Measurements from ENCODE around the gene SLC29A2. TPM values are rescaled to one million over a fixed set of nuclear protein-coding genes. Genes with fewer than 3 reads are reported as not detected.

SLC29A2 gene
- total and polyA plus RNA-seq, 2 of the 8 experiments (the other 6 are each of a cell fraction or from before 2014, with no cell fraction given) = 29.3 to 31.6 TPM

GRCh38 chr11:66325263-66325671 lies 46.3 kb downstream of the SLC29A2 start (continued):
- TF ChIP-seq ATF2 (IDR thresholded peaks at IDR 0.05; ENCODE audit: low read length) (no peak), SIRT6 (IDR thresholded peaks at IDR 0.05; ENCODE audit: low read length) (no peak)
